ENCODE results near the gene SCTR. TPM values are rescaled to one million over a fixed set of nuclear protein-coding genes. Genes with fewer than 3 reads are reported as not detected.

SCTR gene
- total RNA-seq, 4 donors from 2014 or later: 0.81 TPM; not detected in 3

GRCh38 chr2:119430023-119430498 lies 94.2 kb downstream of the SCTR start:
- H3K27ac ChIP-seq: peak overlapping the region in 1 of 4 donors; percentile 26
- no peaks in the 10 kb centered on the region for H3K27me3 ChIP-seq
- TF ChIP-seq EP300 (IDR thresholded peaks at IDR 0.05): no peak
- TF ChIP-seq CTCF (IDR thresholded peaks at IDR 0.05): no peak
- TF ChIP-seq POLR2A (IDR thresholded peaks at IDR 0.05): no peak
- no peak for TF ChIP-seq POLR2AphosphoS5 (IDR thresholded peaks at IDR 0.05)
- H3K4me3 ChIP-seq: no peak overlapping the region
- no peaks in the 10 kb centered on the region for H3K9me3 ChIP-seq
- H3K36me3 ChIP-seq: no peaks in the 10 kb centered on the region
- no peak for ATAC-seq
- peaks cover 0 to 24% (median 8%) of the 10 kb centered on the region in 3 donors for H3K4me1 ChIP-seq
- WGBS, 2 donors (ENCODE audit: low coverage in 1 of 2): 100% methylated on average over 1 of the region's 5 CpGs; no CpG with 5 or more reads in 1 of the 2 donors

- Histone ChIP-seq H3K4me1 (peaks cover 0 to 24% (median 8%) of the 10 kb centered on the region in 3 donors), H3K4me3 (no peak overlapping the region), H3K27me3 (no peaks in the 10 kb centered on the region), H3K36me3 (no peaks in the 10 kb centered on the region), H3K9me3 (no peaks in the 10 kb centered on the region), H3K27ac (peak overlapping the region in 2 of 4 donors; percentile 8 to 37)
- whole genome bisulfite sequencing, 2 donors (ENCODE audit: low coverage in 1 of 2): 74 to 80% methylated on average over 6 to 10 of the region's 10 CpGs
- TF ChIP-seq CTCF (IDR thresholded peaks at IDR 0.05) (no peak), POLR2AphosphoS5 (IDR thresholded peaks at IDR 0.05) (no peak), POLR2A (IDR thresholded peaks at IDR 0.05) (no peak), EP300 (IDR thresholded peaks at IDR 0.05) (no peak)
- ATAC-seq: peak; percentile 10
These were observed 94.9 kb downstream of the SCTR start for GRCh38 chr2:119429225-119429981.

GRCh38 chr2:119428488-119429224 lies 95.6 kb downstream of the SCTR start:
- H3K27me3 ChIP-seq: no peaks in the 10 kb centered on the region
- H3K9me3 ChIP-seq: no peaks in the 10 kb centered on the region
- H3K27ac ChIP-seq: peak overlapping the region in 2 of 4 donors; percentile 8 to 37
- WGBS, 2 donors (ENCODE audit: low coverage in 1 of 2): 78 to 90% methylated on average over 5 to 7 of the region's 7 CpGs
- H3K36me3 ChIP-seq: no peaks in the 10 kb centered on the region
- H3K4me3 ChIP-seq: no peak overlapping the region
- ATAC-seq: peak; percentile 23
- H3K4me1 ChIP-seq: peaks cover 0 to 24% (median 8%) of the 10 kb centered on the region in 3 donors
- TF ChIP-seq POLR2A (IDR thresholded peaks at IDR 0.05) (no peak), EP300 (IDR thresholded peaks at IDR 0.05) (no peak), POLR2AphosphoS5 (IDR thresholded peaks at IDR 0.05) (no peak), CTCF (IDR thresholded peaks at IDR 0.05) (no peak)

GRCh38 chr2:119427756-119428155 lies 96.5 kb downstream of the SCTR start:
- H3K9me3 ChIP-seq: no peaks in the 10 kb centered on the region
- H3K27ac ChIP-seq: no peak overlapping the region
- no peak for ATAC-seq
- TF ChIP-seq CTCF (IDR thresholded peaks at IDR 0.05) (no peak), EP300 (IDR thresholded peaks at IDR 0.05) (no peak), POLR2A (IDR thresholded peaks at IDR 0.05) (no peak), POLR2AphosphoS5 (IDR thresholded peaks at IDR 0.05) (no peak)
- no peaks in the 10 kb centered on the region for H3K36me3 ChIP-seq
- H3K4me1 ChIP-seq: peaks cover 0 to 19% (median 8%) of the 10 kb centered on the region in 3 donors
- H3K4me3 ChIP-seq: no peak overlapping the region
- WGBS, 2 donors (ENCODE audit: low coverage in 1 of 2): 70 to 90% methylated on average over 2 to 3 of the region's 3 CpGs
- H3K27me3 ChIP-seq: no peaks in the 10 kb centered on the region
